ENCODE data around the gene NCOR2. TPM values are rescaled to one million over a fixed set of nuclear protein-coding genes. Genes with fewer than 3 reads are reported as not detected.
A peak's percentile ranks its signal among the peaks of the same experiment; 100 is the strongest.

The NCOR2 gene
- polyA plus RNA-seq, 1 donor (not counting 4 experiments of a cell fraction or from before 2014, with no cell fraction given) = 4.7 TPM

DNA sequence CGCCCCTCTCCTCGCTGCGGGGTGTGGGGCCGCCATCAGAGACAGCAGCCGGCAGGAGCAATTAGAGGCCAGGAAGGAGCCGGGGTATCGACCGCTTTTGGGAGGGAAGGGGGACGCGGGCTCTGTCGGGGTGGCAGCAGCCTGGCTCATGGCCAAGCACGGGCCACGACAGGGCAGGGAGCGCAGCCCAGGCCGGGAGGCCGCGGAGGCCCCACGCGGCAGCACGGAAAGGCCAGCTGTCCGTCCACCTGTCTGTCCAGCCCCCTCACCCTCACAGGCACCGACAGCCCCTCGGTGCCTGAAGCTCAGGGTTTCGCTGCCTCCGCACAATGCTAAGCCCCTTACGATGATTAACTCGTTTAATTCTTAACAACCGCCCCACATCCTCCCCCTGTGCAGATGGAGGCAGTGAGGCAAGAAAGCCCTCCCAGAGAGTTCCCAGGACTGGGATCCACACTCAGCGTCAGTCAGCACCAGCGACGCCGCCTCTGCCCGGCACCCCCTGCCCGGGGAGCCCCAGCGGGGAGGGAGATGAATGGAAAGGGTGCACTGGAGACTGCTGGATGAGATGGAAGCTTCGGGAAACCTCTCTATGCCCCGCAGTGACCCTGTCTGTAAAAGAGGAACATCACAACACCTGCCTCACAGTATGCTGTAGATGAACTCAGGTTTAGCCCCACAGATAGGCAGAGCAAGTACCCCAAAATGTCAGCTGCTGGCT lies 23.7 kb downstream of the NCOR2 start:
- Histone ChIP-seq H3K4me1 (ENCODE audit: control insufficient read depth, extremely low read depth, insufficient read depth, low read length) (peaks cover 3% of the 10 kb centered on the region), H3K9ac (ENCODE audit: control insufficient read depth, extremely low read depth, insufficient read depth, low read length) (peak overlapping the region; percentile 22)
- FAIRE-seq = no peak

DNA sequence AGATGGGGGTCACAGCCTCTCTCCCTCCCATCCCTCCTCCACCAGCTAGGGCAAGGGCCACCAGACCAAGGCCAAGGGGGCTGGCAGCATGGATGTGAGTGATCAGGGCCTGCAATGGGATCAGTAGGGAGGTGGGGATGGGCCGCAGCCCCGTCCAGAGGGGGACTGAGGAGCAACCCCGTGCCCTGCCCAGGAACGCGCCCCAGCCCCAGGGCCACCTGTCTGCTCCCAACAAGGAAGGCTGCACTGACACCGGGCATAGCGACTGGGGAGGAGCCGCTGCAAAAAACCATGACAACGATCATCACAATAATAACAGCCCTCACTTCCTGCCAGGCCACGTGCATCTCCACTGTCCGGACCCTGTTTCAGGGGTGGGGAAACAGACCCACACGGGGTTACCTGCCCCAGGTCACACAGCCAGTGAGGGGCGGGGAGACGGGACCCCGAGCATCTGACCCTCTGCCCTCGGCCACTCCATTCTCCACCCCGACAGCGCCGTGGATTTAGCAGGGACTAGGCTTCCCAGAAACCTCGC lies 24.3 kb downstream of the NCOR2 start:
- no peak overlapping the region for H3K27ac ChIP-seq (ENCODE audit: control insufficient read depth, insufficient read depth, low read length)

More for the DNA sequence above, 23.7 kb downstream of the NCOR2 start:
- Histone ChIP-seq H3K79me2 (ENCODE audit: control insufficient read depth, insufficient read depth, low read length) (peaks cover 82% of the 10 kb centered on the region), H3K4me2 (ENCODE audit: control insufficient read depth, extremely low read depth, insufficient read depth, low read depth, low read length) (no peak overlapping the region), H3K4me3 (ENCODE audit: control insufficient read depth in 2 of 3, extremely low read depth in 1 of 3, insufficient read depth in 2 of 3, low read depth in 1 of 3, low read length in 3 of 3) (no peak overlapping the region), H3K27ac (ENCODE audit: control insufficient read depth, insufficient read depth, low read length) (no peak overlapping the region), H3K9me1 (ENCODE audit: control insufficient read depth, extremely low read depth, insufficient read depth, low read length) (peaks cover 3% of the 10 kb centered on the region), H3K9me3 (ENCODE audit: control insufficient read depth, low read depth, low read length) (no peaks in the 10 kb centered on the region), H3K27me3 (ENCODE audit: control insufficient read depth, extremely low read depth, insufficient read depth, low read length) (no peaks in the 10 kb centered on the region), H2AFZ (ENCODE audit: control insufficient read depth, low read length) (no peak overlapping the region), H4K20me1 (ENCODE audit: control insufficient read depth, extremely low read depth, insufficient read depth, low read length) (peaks cover 38% of the 10 kb centered on the region), H3K36me3 (ENCODE audit: control insufficient read depth in 2 of 2, extremely low read depth in 1 of 2, insufficient read depth in 2 of 2, low read length in 2 of 2) (peaks cover 1 to 9% of the 10 kb centered on the region in 2 experiments)
- TF ChIP-seq EZH2 (IDR thresholded peaks at IDR 0.05; ENCODE audit: low read length) = no peak
- TF ChIP-seq, protein P1, sequence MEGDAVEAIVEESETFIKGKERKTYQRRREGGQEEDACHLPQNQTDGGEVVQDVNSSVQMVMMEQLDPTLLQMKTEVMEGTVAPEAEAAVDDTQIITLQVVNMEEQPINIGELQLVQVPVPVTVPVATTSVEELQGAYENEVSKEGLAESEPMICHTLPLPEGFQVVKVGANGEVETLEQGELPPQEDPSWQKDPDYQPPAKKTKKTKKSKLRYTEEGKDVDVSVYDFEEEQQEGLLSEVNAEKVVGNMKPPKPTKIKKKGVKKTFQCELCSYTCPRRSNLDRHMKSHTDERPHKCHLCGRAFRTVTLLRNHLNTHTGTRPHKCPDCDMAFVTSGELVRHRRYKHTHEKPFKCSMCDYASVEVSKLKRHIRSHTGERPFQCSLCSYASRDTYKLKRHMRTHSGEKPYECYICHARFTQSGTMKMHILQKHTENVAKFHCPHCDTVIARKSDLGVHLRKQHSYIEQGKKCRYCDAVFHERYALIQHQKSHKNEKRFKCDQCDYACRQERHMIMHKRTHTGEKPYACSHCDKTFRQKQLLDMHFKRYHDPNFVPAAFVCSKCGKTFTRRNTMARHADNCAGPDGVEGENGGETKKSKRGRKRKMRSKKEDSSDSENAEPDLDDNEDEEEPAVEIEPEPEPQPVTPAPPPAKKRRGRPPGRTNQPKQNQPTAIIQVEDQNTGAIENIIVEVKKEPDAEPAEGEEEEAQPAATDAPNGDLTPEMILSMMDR (optimal IDR thresholded peaks at IDR 0.05 in 1 of 3, IDR thresholded peaks at IDR 0.05 in 1 of 3, conservative IDR thresholded peaks at IDR 0.05 in 1 of 3; ENCODE audit: extremely low read depth in 1 of 3, insufficient read depth in 2 of 3, low read length in 3 of 3) = no peak
- dilution Hi-C loops (cut with MboI; ENCODE audit: extremely low pct_ligation_motif_present, low sequenced_read_pairs) = no loop called here
- no peak for DNase-seq (ENCODE audit: low read depth, low spot score)

More for the DNA sequence above, 24.3 kb downstream of the NCOR2 start:
- Histone ChIP-seq H3K4me1 (ENCODE audit: control insufficient read depth, extremely low read depth, insufficient read depth, low read length) (peaks cover 3% of the 10 kb centered on the region), H3K36me3 (ENCODE audit: control insufficient read depth in 2 of 2, extremely low read depth in 1 of 2, insufficient read depth in 2 of 2, low read length in 2 of 2) (peaks cover 1 to 3% of the 10 kb centered on the region in 2 experiments), H3K27me3 (ENCODE audit: control insufficient read depth, extremely low read depth, insufficient read depth, low read length) (no peaks in the 10 kb centered on the region), H3K9ac (ENCODE audit: control insufficient read depth, extremely low read depth, insufficient read depth, low read length) (peak overlapping the region; percentile 22), H3K4me2 (ENCODE audit: control insufficient read depth, extremely low read depth, insufficient read depth, low read depth, low read length) (no peak overlapping the region), H3K79me2 (ENCODE audit: control insufficient read depth, insufficient read depth, low read length) (peaks cover 82% of the 10 kb centered on the region), H3K9me1 (ENCODE audit: control insufficient read depth, extremely low read depth, insufficient read depth, low read length) (peaks cover 3% of the 10 kb centered on the region), H3K9me3 (ENCODE audit: control insufficient read depth, low read depth, low read length) (no peaks in the 10 kb centered on the region), H2AFZ (ENCODE audit: control insufficient read depth, low read length) (no peak overlapping the region), H3K4me3 (ENCODE audit: control insufficient read depth in 2 of 3, extremely low read depth in 1 of 3, insufficient read depth in 2 of 3, low read depth in 1 of 3, low read length in 3 of 3) (no peak overlapping the region), H4K20me1 (ENCODE audit: control insufficient read depth, extremely low read depth, insufficient read depth, low read length) (peaks cover 37% of the 10 kb centered on the region)
- no peak for FAIRE-seq
- TF ChIP-seq, protein P1 (optimal IDR thresholded peaks at IDR 0.05 in 1 of 3, IDR thresholded peaks at IDR 0.05 in 1 of 3, conservative IDR thresholded peaks at IDR 0.05 in 1 of 3; ENCODE audit: extremely low read depth in 1 of 3, insufficient read depth in 2 of 3, low read length in 3 of 3) = no peak
- no peak for TF ChIP-seq EZH2 (IDR thresholded peaks at IDR 0.05; ENCODE audit: low read length)
- DNase-seq (ENCODE audit: low read depth, low spot score) = no peak
- dilution Hi-C loops (cut with MboI; ENCODE audit: extremely low pct_ligation_motif_present, low sequenced_read_pairs) = no loop called here

All from keratinocyte (primary cell).